SK-N-SH treated with all-trans-retinoic acid at 6 μM for 48 hours (cell line): ENCODE measurements around the gene KHDRBS2.

Source experiments
- ATAC-seq: fragments of 200-7000 bp; cut with Tn5 transposase; 3 replicates; pipeline ENCODE4 v1.9.1; 2020; ENCODE audit warnings: mild to moderate bottlenecking, moderate library complexity
- ARNTL ChIP-seq: fragments of 450-650 bp; formaldehyde crosslinking; IDR thresholded peaks from 2 replicates; pipeline ENCODE4 v1.5.0; 2020; ENCODE audit warnings: low read depth, mild to moderate bottlenecking, moderate library complexity, borderline replicate concordance
- BACH2 ChIP-seq: fragments of 250-450 bp; sonication (Bioruptor Pico); IDR thresholded peaks from 2 replicates; pipeline ENCODE4 v1.9.0; 2021; ENCODE audit warnings: mild to moderate bottlenecking, borderline replicate concordance
- CREB5 ChIP-seq: fragments of 250-450 bp; sonication (Bioruptor Pico); IDR thresholded peaks from 2 replicates; pipeline ENCODE4 v1.5.1; 2020; ENCODE audit warnings: low read depth, mild to moderate bottlenecking, moderate library complexity
- CSRNP3 ChIP-seq: fragments of 250-450 bp; sonication (Bioruptor Pico); IDR thresholded peaks from 2 replicates; pipeline ENCODE4 v1.5.1; 2021; ENCODE audit warnings: mild to moderate bottlenecking, moderate library complexity
- GLIS3 ChIP-seq: fragments of 250-450 bp; sonication (Bioruptor Pico); IDR thresholded peaks from 2 replicates; pipeline ENCODE4 v1.5.0; 2020; ENCODE audit warnings: mild to moderate bottlenecking, moderate library complexity
- PATZ1 ChIP-seq: fragments of 250-450 bp; sonication (Bioruptor Pico); IDR thresholded peaks from 2 replicates; pipeline ENCODE4 v1.8.0; 2020; ENCODE audit warnings: mild to moderate bottlenecking, moderate library complexity, borderline replicate concordance
- POU6F1 ChIP-seq: fragments of 250-450 bp; sonication (Bioruptor Pico); IDR thresholded peaks from 2 replicates; pipeline ENCODE4 v1.8.0; 2021; ENCODE audit warnings: low read depth, mild to moderate bottlenecking, moderate library complexity, borderline replicate concordance
- PPARA ChIP-seq: fragments of 250-450 bp; sonication (Bioruptor Pico); IDR thresholded peaks from 2 replicates; pipeline ENCODE4 v1.5.0; 2020; ENCODE audit warnings: mild to moderate bottlenecking, borderline replicate concordance
- RARB ChIP-seq: fragments of 250-450 bp; sonication (Bioruptor Pico); IDR thresholded peaks from 2 replicates; pipeline ENCODE4 v1.8.0; 2021; ENCODE audit warnings: mild to moderate bottlenecking, moderate library complexity
- TCF4 ChIP-seq: fragments of 250-450 bp; sonication (Bioruptor Pico); IDR thresholded peaks from 2 replicates; pipeline ENCODE4 v1.8.0; 2021; ENCODE audit warnings: mild to moderate bottlenecking, moderate library complexity, borderline replicate concordance
- TOX ChIP-seq: fragments of 250-450 bp; sonication (Bioruptor Pico); IDR thresholded peaks from 2 replicates; pipeline ENCODE4 v1.8.0; 2021; ENCODE audit warnings: mild to moderate bottlenecking, moderate library complexity, borderline replicate concordance
- TSHZ2 ChIP-seq: fragments of 250-450 bp; sonication (Bioruptor Pico); IDR thresholded peaks from 2 replicates; pipeline ENCODE4 v1.5.0; 2020; ENCODE audit warnings: mild to moderate bottlenecking, moderate library complexity
- ZFP3 ChIP-seq: fragments of 250-450 bp; sonication (Bioruptor Pico); IDR thresholded peaks from 2 replicates; pipeline ENCODE4 v1.5.0; 2020; ENCODE audit warnings: mild to moderate bottlenecking, moderate library complexity
- ZFP30 ChIP-seq: fragments of 450-650 bp; formaldehyde crosslinking; IDR thresholded peaks from 2 replicates; pipeline ENCODE4 v1.5.0; 2022; ENCODE audit warnings: mild to moderate bottlenecking, moderate library complexity
- ZNF565 ChIP-seq: fragments of 450-650 bp; formaldehyde crosslinking; conservative IDR thresholded peaks from 2 replicates; pipeline ENCODE4 v1.5.0; 2020; ENCODE audit warnings: low read depth, mild to moderate bottlenecking, moderate library complexity
- ZNF70 ChIP-seq: fragments of 450-650 bp; formaldehyde crosslinking; IDR thresholded peaks from 2 replicates; pipeline ENCODE4 v1.5.0; 2020; ENCODE audit warnings: mild to moderate bottlenecking, moderate library complexity
- ZNF8 ChIP-seq: fragments of 450-650 bp; formaldehyde crosslinking; IDR thresholded peaks from 2 replicates; pipeline ENCODE4 v1.5.0; 2020; ENCODE audit warnings: mild to moderate bottlenecking, moderate library complexity

The KHDRBS2 gene

GRCh38 chr6:62150048-62150663, 135.9 kb downstream of the KHDRBS2 start (continued):
- TF ChIP-seq TOX (CRISPR knock-in tag) (no peak), BACH2 (CRISPR knock-in tag) (no peak), ZNF70 (CRISPR knock-in tag) (no peak), PPARA (CRISPR knock-in tag) (no peak), CSRNP3 (CRISPR knock-in tag) (no peak), ZNF8 (CRISPR knock-in tag) (no peak), GLIS3 (no peak), ARNTL (CRISPR knock-in tag) (no peak), ZFP3 (no peak)

- no peak for ATAC-seq
- no peak for TF ChIP-seq ARNTL (CRISPR knock-in tag)
- no peak for TF ChIP-seq TOX (CRISPR knock-in tag)
- no peak for TF ChIP-seq CSRNP3 (CRISPR knock-in tag)
- TF ChIP-seq PATZ1 (CRISPR knock-in tag) = no peak
- no peak for TF ChIP-seq ZFP3
- no peak for TF ChIP-seq TCF4 (CRISPR knock-in tag)
- no peak for TF ChIP-seq POU6F1 (CRISPR knock-in tag)
- TF ChIP-seq TSHZ2 = no peak
- no peak for TF ChIP-seq CREB5 (CRISPR knock-in tag)
- TF ChIP-seq GLIS3 = no peak
- no peak for TF ChIP-seq ZNF70 (CRISPR knock-in tag)
- no peak for TF ChIP-seq RARB (CRISPR knock-in tag)
- TF ChIP-seq ZNF565 (CRISPR knock-in tag) = no peak
- no peak for TF ChIP-seq ZFP30 (CRISPR knock-in tag)
Measured at GRCh38 chr6:62146954-62147853, 138.8 kb downstream of the KHDRBS2 start.
